HG02884 (cell line): ENCODE measurements around the gene RXRB.

Experiments used
- ATAC-seq: cut with Tn5 transposase; IDR thresholded peaks from one replicate; pipeline ENCODE4 v1.9.1; 2021; ENCODE audit warnings: mild to moderate bottlenecking, moderate library complexity; ENCODE audit not compliant: unreplicated experiment

Gene RXRB

GRCh38 chr6:33198159-33198852 is 2.2 kb downstream of the RXRB start:
- ATAC-seq: no peak

- no peak for ATAC-seq
Observed at GRCh38 chr6:33197431-33198048, 2.9 kb downstream of the RXRB start.

GRCh38 chr6:33195304-33196165 is 4.9 kb downstream of the RXRB start:
- ATAC-seq: no peak

GRCh38 chr6:33194431-33194979 is 6.0 kb downstream of the RXRB start:
- no peak for ATAC-seq

GRCh38 chr6:33193619-33194018 is 6.8 kb downstream of the RXRB start:
- no peak for ATAC-seq

GRCh38 chr6:33192671-33193602 is 7.5 kb downstream of the RXRB start:
- ATAC-seq: no peak

- ATAC-seq: no peak
Observed at GRCh38 chr6:33192105-33192646, 8.3 kb downstream of the RXRB start, which contains the start of gene COL11A2. TSS of gene COL11A2 (minus strand) at chr6:33192467. CDS start at chr6:33192240, 227 bp downstream.

- ATAC-seq: no peak
Observed at GRCh38 chr6:33191383-33192104, 8.9 kb downstream of the RXRB start.

GRCh38 chr6:33190504-33191107 is 9.9 kb downstream of the RXRB start:
- no peak for ATAC-seq

GRCh38 chr6:33189625-33190448 is 10.6 kb downstream of the RXRB start:
- ATAC-seq: no peak

- no peak for ATAC-seq
Observed at GRCh38 chr6:33189164-33189563, 11.3 kb downstream of the RXRB start.

GRCh38 chr6:33187809-33188208 is 12.7 kb downstream of the RXRB start:
- no peak for ATAC-seq

GRCh38 chr6:33185654-33186187 is 14.7 kb downstream of the RXRB start:
- ATAC-seq: no peak

- ATAC-seq: no peak
Observed at GRCh38 chr6:33185190-33185589, 15.3 kb downstream of the RXRB start.

GRCh38 chr6:33183071-33183683 is 17.3 kb downstream of the RXRB start:
- no peak for ATAC-seq

GRCh38 chr6:33181141-33181540 is 19.3 kb downstream of the RXRB start:
- ATAC-seq: no peak

GRCh38 chr6:33178755-33179475 is 21.6 kb downstream of the RXRB start:
- ATAC-seq: no peak
